RCC 7860 (cell line): ENCODE measurements around the gene PUS7L.

ENCODE experiments used
- DNase-seq: peaks from one replicate; pipeline ENCODE4 v3.0.0-alpha.2; 2015; ENCODE audit warnings: low spot score
- FAIRE-seq: peaks from 2 replicates; lab custom pipeline; 2012; peaks lifted over from hg19 to GRCh38; lab: Jason Lieb, UNC

The PUS7L gene

DNA sequence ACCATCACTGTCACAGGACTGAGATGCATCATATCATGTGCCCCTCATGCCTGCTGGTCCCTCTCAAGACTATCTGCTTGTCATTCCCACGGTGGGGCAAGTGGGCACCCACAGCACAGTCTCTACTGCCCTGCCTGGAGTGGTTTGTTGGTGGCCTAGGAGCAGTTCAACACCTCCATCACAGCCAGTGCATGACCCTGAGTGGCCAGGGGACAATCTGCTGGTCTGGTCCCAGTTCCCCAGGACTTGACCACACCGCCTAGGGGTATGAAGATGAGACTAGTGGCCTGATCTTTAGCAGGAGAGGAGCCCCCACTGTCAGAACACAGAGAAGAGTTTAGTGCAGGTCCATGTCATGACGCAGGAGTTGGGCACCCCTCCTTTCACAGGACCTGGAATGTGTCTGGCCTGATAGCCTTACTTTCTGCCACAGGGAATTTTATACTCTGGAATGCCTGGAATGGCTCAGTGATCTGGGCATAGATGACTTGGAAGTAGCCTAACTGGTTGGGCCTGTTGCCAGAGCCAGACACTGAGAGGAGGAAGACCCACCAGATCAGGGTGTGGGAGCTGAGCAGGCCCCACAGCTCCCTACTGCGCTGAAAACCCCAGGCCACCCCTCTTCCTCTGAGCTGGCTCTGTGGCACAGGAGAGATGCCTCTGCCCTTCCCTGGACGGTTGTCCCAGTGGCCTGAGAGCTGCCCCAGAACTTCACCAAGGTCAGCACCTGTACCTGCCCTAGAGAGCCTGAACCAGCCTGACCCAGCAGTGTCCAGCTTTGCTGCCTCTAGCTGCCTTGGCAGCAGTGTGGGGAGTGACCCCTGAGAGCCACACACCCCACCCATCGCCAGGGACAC is 83.3 kb downstream of the PUS7L start:
- FAIRE-seq: no peak

GRCh38 chr12:43669373-43669772 is 89.2 kb downstream of the PUS7L start:
- FAIRE-seq: no peak
- DNase-seq: no peak

More for the DNA sequence above, 83.3 kb downstream of the PUS7L start:
- no peak for DNase-seq
